ENCODE data around the gene BACH2. TPM values are rescaled to one million over a fixed set of nuclear protein-coding genes. Genes with fewer than 3 reads are reported as not detected.

The BACH2 gene
- total RNA-seq, 1 donor from 2014 or later = 4.3 TPM

DNA sequence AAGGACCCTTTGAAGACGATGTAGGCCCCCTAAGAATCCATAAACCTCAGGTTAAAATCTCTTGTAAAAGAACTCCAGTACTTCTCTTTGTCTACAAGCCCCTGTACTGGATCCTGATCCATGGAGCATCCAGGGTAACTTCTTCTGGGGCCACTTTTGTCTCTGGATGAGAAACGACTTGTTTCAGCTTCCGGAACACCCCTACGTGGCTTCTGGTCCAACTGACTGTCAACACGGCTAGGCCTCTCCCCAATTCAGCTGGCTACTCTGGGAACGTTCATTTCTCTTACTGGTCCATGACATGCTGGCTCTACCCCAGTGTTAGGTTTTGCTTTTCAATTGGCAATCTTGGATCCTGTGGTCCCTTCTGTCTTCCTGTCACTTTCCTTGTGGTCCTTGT lies 198.0 kb downstream of the BACH2 start:
- no peak for DNase-seq (ENCODE audit: low spot score)

GRCh38 chr6:90098001-90098531 lies 198.6 kb downstream of the BACH2 start:
- DNase-seq (ENCODE audit: low spot score) = peak; percentile 75

DNA sequence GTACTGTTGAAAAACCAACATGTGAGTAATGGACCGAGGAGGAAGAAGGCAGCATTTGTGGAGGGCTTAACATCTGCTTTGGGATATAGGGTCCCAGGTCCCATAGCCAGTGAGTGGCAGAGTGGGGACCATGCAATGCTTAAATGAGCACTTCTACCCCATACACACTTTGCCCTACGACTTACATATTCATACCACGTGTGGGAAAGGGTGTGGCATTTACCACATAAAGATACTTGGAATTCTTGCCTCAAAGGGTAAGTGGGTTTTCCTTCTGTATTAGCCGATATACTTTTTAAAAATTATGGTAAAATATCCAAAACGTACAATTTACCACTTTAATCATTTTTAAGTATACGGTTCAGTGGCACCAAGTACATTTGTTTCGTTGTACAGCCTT lies 199.3 kb downstream of the BACH2 start:
- DNase-seq (ENCODE audit: low spot score) = no peak

GRCh38 chr6:90096818-90097217 lies 199.8 kb downstream of the BACH2 start:
- no peak for DNase-seq (ENCODE audit: low spot score)

DNA sequence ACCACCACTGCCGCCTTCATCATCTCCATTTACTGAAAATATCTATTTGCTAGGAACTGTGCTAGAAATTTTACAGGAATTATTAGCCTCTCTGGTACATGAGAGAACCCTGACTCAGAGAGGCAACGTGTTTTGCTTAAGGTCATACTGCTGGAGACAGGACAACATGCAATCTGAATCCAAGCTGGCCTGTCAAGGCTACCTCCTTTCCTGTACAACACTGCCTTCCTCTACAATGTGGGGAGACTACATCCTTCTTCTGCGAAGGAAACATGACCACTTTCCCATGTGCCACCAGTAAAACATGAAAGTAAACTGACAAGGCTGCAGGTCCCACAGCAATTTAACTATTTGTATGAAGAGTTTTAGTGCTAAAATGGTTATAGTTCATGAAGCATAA lies 200.9 kb downstream of the BACH2 start:
- DNase-seq (ENCODE audit: low spot score) = no peak

GRCh38 chr6:90095145-90095544 lies 201.5 kb downstream of the BACH2 start:
- DNase-seq (ENCODE audit: low spot score) = no peak

DNA sequence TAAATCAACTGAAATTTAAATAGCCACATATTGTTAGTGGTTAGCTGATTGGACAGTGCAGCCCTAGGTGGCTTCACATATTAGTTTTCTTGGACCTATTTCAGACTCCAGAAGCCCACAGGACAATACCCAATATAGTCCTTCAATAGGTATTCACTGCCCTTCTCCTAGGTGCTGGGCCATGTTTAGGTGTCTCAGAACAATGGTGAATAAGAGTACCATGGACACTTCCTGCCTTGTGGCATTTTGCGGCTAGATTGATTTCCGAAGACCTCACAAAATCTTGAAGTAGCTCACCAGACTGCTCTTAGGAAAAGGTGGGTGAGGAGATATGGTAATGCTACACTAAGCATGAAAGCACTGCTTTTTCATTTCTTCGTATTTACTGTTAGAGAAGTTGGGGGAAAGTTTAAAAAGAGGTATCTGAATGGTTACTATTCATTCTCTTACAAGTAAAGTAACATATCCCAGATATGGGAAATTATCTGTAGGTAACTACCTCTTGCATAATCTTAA lies 203.0 kb downstream of the BACH2 start:
- no peak for DNase-seq (ENCODE audit: low spot score)

GRCh38 chr6:90090866-90091265 lies 205.8 kb downstream of the BACH2 start:
- no peak for DNase-seq (ENCODE audit: low spot score)

DNA sequence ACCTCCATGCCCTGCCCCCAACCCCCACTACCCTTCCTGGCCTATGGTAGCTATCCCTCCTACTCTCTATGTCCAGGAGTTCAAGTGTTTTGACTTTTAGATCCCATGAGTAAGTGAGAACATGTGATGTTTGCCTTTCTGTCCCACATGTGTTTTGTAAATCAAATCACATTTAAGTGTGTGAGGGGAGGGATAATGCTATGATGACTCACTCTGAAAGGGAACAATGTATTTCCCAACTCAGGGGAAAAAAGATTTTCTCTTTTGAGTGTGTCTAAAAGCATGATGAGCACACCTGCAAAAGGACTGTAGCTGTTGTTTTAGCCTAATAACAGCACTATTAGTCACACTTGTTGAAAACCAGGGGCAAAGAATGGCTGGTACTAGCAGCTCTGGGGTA lies 208.6 kb downstream of the BACH2 start:
- DNase-seq (ENCODE audit: low spot score) = no peak

DNA sequence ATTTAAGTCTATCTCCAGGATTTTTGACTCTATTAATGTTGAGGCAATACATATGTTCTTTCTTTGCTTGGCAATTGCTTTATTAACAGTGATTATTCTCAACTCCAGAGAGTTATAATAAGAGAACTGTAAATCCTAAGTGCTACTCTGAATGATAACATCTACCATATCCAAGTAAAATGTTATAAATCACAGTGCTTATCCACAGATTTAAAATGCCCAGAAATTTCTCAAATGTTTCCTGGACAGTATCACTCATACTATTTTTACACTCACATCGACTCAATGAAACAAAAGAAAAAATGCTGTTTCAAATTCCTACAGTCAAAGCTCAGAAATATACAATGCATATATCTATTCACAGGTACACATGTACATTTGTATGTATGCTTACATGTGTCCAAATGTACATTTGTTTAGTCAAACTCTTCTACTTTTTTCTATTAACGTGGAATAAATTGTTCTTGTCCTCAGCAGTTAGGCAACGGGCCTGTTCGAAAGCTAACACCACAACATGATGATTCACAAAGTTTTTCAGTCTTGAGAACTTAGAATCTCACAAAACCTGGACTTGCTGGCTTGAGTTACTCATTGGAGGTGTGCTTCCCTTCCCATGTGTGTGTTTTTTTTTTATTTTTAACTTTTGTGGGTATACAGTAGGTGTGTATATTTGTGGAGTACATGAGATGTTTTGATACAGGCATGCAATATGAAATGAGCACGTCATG lies 209.4 kb downstream of the BACH2 start:
- DNase-seq (ENCODE audit: low spot score) = no peak

DNA sequence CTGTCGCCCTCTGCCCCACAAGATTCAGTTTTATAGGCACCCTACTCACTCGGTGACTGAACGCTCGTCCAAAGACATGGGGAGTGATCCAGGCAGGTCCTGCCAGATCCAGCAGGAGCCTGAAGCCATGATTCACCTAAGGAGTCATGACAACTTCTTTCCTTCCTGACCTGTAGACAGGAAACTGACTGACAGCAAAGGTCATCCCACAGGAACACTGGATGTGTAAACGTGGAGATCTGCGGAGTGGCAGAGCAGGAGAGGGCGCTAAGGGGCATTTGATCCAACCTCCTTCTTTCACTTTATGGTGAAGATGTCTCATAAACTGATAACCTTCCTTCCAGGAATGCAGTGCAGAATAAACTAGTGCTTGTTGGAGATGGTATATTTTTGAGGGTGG lies 210.1 kb downstream of the BACH2 start:
- DNase-seq (ENCODE audit: low spot score) = no peak

- DNase-seq (ENCODE audit: low spot score) = no peak
Observed at GRCh38 chr6:90083891-90084290, 212.8 kb downstream of the BACH2 start.

- no peak for DNase-seq (ENCODE audit: low spot score)
Observed at GRCh38 chr6:90082847-90083246, 213.8 kb downstream of the BACH2 start.

- no peak for DNase-seq (ENCODE audit: low spot score)
Observed at GRCh38 chr6:90080876-90081481, 215.7 kb downstream of the BACH2 start.

GRCh38 chr6:90079560-90080490 lies 216.8 kb downstream of the BACH2 start:
- no peak for DNase-seq (ENCODE audit: low spot score)

DNA sequence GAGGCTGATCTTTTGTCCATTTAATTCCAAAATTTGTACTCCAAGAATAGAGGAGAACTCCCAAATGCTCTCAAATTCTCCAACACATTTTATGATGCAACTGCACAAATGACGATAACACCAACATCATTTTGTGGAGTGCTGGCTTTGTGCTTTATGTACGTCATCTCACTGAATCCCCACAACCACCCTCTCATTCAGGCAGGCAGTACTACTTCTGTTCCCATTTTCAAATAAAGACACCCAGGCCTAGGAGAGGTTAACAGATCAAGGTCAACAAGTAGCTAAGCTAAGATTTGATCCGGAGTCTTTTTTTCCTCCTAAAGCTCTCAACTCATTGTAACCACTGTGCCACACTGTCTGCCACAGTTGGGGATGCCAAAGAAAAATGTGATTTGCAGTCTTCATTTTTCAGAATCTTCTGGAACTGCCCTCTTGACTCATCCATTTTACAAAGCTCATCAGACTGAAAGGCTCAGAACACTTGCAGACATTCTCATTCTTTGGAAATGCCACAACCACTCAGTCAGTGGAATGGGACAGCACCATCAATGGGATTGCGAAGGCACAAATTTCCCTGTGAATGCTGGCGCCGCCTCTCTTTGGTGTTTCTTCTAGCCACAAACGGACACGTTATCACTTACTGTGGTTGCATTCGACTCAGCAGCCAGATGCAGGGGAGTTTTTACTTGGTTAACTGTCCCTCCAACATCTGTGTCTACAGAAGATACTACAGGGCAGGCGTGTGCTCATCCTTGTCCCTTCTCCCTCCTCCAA lies 217.9 kb downstream of the BACH2 start:
- no peak for DNase-seq (ENCODE audit: low spot score)

DNA sequence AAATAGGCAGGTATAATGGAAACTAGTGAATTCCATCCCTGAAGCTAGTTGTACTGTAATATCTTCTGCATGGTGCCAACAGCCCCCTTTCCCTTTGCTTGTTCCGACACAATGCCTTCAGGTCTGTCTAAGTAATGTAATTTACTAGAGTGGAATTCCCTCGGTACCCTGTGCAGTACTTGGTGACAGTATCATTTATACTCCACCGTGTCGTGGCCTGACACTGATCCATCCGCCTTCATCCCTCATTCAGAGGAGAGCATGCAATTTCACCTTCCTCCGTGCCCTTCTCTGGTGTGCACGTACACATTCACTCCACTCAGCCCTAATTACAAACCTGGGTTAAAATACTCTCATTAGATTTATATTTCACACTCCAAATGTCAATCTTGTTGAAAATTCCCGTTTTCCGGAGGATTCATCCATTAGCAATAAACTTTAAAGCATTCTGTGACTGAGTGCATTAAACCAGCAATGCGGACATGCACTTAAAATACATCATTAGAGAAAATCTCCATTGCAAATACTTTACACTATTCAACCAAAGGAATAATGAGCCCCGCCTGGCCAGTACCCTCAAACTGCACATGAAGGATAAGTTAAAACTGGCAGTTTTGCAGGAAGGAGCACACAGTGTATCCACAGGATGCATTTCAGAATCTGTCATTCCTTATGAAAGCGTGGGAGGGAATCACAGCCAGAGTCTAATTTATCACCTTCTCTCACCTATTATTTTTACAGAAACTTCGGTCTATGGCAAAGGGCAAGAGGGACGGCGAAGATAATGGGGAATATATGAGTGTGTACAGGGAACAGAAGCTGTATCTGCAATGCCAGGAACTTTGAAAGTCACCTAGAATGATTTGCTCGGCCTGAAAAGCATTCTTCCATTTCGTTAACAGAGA lies 219.9 kb downstream of the BACH2 start:
- DNase-seq (ENCODE audit: low spot score) = no peak

DNA sequence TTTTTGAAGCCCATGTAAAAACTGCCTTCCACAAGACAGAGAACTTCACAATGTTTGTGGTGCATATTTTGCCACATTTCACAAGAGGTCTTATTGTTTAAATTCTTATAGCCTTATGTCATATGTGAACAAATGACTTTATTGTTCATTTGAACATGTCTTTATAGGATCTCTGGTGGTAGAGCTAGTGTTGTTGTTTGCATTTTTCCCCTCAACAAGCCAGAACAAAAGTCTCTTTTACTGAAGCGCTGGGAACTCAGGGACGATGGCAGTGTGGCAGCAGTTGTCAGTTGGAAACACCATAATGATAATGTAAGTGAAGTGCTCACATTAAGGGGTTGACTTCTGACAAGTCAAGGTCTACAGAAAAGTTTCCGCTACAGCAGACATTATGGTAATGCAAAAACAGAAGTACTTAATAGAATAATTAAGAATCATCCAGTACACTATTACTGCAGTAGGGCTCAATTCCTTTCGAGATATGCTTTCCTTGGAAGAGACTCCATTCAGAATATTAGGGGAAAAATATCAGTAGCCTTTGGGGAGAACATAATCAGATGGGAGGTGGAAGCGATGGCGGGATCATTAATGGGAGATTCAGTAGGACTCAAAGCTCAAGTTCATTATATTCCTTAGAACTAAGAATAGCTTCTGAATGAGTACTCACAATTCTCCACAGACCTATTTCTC lies 222.3 kb downstream of the BACH2 start:
- no peak for DNase-seq (ENCODE audit: low spot score)

- no peak for DNase-seq (ENCODE audit: low spot score)
Observed at GRCh38 chr6:90072935-90073464, 223.6 kb downstream of the BACH2 start.

Data from ureter (tissue), 1 donor.